Dermis blood vessel endothelial cell (primary cell): ENCODE data around the gene CYB5R4. TPM values are rescaled to one million over a fixed set of nuclear protein-coding genes. Genes with fewer than 3 reads are reported as not detected.
"Not testable (repeated sequence)": the region's sequence is repeated elsewhere in the genome, so short reads cannot be mapped to it uniquely, and the experiment has no call there.

Experiments used
- DNase-seq: peaks from one replicate; pipeline ENCODE4 v3.0.0; 2010
- total RNA-seq: library from RNA; depleted of rRNA; stranded (reverse); fragments of >200 nt; gene quantifications from 2 replicates; pipeline ENCODE4 v1.2.3, GENCODE V29; 2014

CYB5R4 gene
- total RNA-seq, 1 donor from 2014 or later: 2.9 TPM

DNA sequence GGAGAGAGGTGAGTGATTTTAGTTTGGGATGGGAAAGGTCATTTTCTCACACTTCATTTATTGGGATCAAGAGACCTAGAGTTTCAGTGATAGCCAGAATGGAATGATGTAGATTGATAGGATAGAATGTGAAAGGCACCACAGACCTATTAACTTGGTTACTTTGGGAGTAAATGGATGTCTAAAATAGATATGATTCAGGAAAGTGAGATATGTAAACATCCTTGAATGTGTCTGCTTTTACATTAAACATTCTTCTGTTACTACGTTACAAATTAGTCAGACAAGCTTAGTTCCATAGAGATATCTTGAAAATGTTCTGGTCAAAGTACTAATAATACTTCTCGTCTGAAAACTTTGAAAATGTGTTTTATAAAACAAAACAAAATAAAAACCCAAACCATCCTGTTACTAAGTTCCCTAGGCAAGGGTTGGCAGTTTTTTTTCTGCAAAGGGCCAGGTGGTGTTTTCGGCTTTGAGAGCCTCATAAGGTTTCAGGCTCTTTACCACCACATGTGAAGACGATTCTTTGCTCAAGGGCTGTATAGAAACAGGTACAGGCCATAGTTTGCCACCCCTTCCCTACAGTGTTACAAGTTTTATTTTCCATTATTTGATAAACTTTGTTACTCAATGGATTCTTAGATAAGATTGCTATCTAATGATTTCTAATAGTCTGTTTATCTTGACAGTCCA is 3.4 kb downstream of the CYB5R4 start:
- no peak for DNase-seq

DNA sequence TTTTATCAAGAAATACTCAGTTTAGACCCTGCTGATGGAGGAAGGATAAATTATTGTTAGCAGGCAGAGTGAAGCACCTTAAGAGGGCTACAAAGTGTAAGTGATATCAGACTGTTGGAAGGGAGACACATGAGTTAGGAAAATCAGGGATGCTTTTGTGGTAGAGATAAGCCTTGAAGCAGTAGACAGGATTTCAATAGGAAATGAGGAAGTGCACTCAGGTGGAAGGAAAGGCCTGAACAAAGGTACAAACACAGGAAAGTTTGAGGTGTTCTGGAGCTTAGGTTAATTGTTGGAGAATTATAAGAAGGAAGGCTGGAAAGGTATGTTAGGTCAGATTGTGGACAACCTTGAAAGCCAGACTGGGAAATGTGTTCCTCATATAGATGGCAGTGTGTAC is 7.6 kb downstream of the CYB5R4 start:
- DNase-seq: no peak

DNA sequence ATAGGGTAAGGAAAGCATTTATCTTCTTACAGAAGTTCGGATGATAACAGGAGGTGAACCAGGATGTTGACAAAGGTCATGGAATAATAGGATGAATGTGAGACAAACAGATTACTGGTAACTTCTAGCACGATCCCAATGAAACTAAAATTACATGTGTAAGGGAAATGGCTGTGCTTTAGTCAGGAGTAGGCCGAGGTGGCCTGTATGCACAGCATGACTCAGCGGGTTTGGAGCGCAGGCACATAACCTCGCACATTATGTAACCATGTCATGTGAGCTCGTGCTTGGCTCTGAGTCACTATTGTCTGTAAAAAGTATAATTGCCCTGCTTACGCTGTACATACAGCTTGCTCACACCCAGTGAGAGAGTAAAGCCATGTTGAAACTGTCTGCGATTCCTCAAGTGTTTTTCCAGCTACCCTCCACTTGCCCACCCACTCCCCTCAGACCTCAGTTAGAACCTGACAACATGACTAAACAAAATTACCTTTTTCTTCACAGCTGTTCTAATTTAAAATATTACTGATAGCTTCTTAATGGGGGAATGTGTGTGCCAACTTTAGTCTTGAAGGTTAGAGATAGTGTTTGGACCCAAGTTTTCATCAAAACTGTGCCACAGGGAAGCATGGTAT is 8.2 kb downstream of the CYB5R4 start:
- peak; percentile 70 for DNase-seq

DNA sequence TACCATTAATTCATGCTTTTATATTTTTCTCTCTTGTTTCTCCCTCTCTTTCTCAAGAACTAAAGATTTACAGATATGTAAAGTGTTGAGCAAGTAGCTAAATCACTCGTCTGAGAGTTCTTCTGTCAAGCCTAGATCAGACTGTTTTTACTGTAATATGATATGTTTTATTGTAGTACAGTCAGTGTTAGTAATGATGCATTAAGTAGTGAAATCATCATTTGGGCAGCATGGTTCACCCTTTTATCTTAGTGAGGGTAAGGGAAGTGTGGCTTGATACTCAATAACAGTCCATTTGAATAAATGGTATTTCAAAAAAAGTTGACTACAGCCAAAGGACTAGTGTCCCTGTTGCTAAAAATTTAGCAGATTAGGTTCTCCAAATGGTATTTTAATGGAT is 9.2 kb downstream of the CYB5R4 start:
- no peak for DNase-seq

DNA sequence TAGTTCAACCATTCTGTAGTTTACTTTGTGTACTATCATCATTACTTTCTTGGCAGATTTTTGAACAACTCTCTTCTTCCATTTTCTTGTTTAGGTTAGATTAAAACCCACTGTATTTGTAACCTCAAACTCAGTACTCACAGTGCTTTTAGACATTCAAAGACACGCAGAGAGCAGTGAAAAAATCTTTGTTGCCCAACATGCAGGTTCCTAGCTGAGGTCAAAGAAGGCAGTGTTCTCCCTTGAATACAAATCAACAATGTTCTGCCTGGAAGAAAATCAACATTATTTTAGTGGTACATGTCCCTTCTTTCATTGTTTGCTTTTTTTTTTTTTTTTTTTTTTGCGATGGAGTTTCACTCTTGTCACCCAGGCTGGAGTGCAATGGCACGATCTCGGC is 11.2 kb downstream of the CYB5R4 start:
- no peak for DNase-seq

DNA sequence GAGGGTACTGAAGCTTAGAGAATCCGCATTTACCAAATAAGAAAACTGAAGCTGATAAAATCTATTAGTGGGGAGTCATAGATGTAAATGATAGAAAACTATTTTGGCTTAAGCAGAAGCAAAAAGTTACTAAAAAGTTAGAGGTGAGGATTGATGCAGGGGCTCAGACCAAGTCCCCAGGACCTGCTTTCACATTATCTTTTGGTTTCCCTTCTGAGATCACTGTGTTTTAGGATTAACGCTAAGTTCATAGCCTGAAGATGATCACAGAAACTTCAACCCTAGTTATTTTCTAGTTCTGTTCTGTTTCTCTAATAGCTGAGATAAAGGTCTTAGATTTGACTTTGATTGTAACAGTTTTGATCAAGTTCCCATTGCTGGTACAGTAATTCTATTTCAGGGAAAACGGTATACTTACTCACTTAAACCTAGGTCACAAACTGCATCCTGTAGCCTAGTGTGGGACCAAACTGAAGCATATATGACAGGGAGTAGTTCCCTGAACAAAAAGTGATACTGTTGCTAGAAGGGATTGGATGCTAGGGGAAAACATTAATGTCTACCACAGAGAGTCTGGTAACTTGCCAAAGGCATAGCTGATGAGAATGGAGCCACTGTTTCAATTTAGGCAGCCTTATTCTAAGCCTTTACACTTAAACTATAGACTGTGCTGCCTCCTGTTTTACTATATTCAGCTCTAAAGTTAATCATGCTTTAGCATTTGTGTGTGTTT is 13.1 kb downstream of the CYB5R4 start:
- no peak for DNase-seq

DNA sequence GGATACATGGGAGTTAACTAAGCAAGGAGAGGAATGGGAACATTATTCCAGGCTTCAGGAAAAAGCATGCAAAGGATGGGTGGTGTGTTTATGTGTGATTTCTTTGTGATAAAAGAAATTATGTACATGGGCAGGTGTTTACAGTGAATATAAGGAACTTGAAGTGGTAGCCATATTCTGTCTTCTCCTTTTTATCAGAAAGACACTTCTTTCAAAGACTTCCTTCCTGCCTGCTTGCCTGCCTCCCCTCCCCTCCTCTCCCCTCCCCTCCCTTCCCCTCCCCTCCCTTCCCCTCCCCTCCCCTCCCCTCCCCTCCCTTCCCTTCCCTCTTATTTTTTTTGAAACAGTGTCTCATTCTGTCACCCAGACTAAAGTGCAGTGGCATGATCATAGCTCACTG is 14.4 kb downstream of the CYB5R4 start:
- no peak for DNase-seq

DNA sequence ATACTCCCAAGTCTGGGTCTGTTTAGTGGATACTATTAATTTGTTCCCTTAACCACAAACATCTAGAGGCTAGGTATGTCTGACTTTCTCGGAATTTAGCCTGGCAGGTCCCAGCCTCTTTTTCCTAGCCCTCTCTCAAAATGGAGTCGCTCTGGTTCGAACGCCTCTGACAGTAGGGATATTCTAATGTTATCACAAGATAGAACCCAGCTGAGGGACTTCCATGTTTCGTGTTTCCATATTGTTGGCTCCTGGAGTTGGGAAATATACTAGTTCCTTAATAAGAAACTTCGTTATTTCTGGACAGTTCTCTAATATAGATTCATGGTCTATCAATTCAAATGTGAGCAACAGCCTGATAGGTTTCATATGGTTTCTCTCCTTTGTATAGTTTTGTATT is 16.4 kb downstream of the CYB5R4 start:
- no peak for DNase-seq

DNA sequence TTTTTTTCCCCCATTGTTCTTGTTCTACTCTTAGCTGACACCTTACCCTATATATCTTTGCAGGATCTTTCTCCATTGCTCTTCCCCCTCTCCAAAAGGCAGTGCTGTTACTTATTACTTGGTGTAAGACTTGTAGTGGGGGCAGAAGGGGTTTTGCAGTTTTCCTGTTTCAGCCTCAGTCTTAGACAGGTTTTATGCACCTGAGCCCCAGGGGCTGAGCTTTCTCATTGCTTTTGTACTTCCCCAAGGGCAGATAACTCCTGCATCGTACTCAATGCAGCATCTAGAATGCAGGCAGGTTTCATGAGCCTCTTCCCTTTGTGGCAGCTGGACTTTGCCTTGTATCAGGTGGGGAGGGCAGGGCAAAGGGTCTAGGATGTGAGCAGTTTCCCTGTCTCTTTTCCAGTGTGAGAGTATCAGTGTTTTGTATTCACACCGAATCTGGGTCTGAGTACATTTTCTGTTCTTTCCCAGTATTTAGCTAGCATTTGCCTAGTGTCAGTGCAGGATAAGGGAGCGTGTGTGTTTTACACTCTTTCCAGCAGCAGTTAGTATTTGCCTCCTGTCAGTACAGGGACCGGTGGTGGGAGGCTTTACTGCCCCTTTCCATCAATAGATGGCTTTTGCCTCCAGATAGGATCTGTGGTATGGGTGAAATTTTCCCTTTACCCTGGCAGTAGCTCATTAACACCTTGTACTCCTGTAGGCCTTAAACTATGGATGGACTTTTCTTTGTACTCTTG is 19.6 kb downstream of the CYB5R4 start:
- no peak for DNase-seq

DNA sequence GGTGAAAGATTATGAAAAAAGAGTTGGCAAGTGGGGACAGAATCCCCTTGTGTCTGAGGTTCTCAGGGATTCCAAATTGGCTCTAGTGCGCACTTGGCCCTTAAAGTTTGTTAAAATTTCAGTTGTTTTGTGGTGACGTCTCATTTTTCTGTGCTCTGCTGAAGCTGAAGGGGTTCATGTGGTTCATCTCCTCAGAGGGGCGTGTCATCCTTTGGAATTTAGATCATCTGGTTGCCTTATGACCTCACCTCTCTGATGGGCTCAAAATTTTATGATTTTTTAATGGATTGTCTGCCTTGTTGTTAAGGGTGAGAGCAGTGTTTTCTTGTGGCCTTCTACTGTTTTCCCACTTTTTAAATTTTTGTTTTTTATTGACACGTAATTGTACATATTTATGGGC is 20.3 kb downstream of the CYB5R4 start:
- no peak for DNase-seq

DNA sequence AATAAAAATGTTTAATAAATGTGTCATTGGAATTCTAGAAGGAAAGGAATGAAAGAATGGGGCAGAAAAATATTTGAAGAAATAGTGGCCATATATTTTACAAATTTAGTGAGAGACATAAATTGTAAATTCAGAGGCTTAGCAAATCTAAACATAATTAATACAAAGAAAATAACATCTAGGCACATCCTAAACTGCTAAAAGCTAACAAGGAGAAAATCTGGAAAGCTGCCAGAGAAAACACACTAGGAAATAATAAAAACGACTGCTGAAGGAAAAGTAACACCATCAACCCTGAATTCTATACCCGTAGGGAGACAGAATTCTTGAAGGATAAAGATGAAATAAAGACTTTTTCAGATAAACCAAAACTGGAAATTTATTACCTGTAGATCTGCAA is 23.8 kb downstream of the CYB5R4 start:
- DNase-seq: peak; percentile 43

DNA sequence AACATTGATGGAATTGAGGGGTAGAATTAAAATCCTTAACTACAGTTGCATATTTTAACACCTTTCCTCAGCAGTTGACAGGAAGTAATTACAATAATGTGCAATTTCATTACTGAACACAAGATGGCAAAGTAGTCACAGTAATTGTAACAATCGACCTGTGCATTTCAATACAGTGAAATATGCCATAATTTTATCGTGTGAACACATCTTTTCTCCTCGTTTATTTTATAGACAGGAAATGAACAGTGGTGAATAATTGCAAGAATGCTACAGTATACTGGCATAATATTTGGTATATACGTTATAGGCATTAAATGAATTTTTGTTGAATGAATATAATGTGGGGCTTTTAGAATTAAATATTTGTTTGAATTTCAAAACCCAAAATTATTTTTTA is 25.0 kb downstream of the CYB5R4 start:
- peak; percentile 73 for DNase-seq

DNA sequence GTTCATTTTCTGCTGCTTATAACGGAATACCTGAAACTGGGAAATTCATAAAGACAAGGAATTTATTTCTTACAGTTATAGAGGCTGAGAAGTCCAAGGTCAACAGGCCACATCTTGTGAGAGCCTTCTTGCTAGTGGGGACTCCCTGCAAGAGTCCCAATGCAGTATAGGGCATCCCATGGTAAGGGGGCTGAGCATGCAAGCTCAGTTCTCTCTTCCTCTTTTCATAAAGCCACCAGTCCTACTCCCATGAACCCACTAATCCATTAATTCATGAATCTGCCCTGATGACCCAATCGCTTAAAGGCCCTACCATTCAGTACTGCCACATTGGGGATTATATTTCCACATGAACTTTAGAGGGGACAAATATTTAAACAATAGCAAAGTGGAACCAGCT is 26.5 kb downstream of the CYB5R4 start:
- no peak for DNase-seq

DNA sequence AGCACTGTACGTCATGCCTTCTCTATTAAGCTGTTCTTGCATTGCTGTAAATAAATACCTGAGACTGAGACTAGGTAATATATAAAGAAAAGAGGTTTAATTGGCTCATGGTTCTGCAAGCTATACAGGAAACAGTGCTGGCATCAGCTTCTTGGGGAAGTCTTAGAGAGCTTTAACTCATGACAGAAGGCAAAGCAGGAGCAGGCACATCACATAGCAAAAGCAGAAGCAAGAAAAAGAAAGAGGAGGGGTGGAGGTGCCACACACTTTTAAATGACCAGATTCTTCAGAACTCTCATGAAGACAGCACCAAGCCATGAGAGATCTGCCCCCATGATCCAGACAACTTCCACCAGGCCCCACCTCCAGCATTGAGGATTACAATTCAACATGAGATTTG is 30.1 kb downstream of the CYB5R4 start:
- no peak for DNase-seq

DNA sequence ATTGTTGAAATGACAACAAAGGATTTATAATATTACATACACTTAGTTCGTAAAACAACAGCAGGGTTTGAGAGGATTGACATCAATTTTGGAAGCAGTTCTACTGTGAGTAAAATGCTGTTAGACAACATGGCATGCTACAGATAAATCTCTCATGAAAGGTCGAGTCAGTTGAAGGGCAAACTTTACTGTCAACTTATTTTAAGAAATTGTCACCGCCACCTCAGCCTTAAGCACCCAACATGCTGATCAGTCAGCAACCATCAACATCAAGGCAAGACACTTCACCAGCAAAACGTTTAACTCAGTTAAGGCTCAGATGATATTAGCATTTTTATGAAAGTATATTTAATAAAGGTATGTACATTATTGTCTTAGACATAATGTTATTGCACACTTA is 31.0 kb downstream of the CYB5R4 start:
- DNase-seq: no peak

DNA sequence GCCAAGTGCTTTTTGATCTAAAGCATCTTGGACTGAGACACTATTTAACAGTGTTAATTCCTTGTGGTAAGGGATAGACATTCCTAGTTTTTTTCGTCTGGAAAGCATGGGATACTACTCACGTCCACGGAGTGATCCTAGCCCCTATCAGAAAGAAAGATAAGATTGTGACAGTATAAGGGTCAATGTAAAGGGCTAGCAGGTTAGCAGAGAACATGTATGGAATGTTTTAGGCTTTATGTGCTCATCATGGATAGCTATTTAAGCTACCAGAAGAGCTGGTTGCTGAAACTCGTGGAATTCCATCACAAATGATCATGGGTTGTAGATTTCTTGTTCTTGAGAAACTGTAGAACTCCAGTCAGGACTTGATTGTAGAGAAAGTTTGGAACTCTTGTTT is 32.1 kb downstream of the CYB5R4 start:
- DNase-seq: no peak

DNA sequence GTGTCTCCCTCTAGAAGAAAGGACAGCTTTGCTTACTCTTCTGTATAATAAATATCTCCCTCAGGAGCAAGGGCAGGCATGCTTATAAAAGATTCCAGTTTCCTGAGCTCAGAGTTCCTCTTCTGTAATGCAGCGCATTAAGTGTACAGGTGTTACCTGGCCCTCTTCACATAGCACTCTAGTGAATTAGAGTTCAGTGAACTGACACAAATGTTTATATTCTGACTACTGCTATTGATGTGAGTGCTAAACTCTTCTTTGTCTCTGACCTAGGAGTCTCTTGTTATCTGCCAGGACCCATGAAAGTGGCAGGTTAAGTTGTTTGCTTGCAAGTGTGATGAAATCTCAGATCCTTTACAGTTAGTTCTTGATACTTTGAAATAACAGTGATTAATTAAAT is 33.5 kb downstream of the CYB5R4 start:
- no peak for DNase-seq

DNA sequence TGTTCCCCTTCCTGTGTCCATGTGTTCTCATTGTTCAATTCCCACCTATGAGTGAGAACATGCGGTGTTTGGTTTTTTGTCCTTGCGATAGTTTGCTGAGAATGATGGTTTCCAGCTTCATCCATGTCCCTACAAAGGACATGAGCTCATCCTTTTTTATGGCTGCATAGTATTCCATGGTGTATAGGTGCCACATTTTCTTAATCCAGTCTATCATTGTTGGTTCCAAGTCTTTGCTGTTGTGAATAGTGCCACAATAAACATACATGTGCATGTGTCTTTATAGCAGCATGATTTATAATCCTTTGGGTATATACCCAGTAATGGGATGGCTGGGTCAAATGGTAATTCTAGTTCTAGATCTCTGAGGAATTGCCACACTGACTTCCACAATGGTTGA is 37.6 kb downstream of the CYB5R4 start:
- DNase-seq: not testable (repeated sequence)

DNA sequence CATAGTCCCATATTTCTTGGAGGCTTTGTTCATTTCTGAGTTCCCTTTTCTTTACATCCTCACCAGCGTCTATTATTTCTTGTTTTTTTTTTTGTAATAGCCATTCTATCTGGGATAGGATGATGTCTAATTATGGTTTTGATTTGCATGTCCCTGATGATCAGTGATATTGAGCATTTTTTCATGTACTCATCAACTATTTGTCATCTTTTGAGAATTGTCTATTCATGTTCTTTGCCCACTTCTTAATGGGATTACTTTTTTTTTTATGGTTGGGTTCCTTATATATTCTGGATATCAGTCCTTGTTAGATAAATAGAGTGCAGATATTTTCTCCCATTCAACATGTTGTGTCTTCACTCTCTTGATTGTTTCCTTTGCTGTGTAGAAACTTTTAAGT is 42.1 kb downstream of the CYB5R4 start:
- DNase-seq: no peak

DNA sequence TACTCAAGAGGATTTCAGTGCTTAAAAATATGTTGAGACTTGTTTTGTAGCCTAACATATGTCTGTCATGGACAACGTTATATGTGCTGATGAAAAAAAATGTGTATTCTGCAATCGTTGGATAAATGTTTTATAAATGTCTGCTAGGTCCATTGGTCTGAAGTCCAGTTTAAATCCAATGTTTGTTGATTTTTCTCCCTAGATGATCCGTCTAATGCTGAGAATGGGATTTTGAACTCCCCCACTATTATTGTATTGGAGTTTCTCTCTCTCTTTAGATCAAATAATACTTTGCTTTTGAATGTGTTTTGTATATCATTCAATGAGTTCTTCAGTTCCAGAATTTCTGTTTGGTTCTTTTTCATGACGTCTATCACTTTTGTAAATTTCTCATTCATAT is 44.9 kb downstream of the CYB5R4 start:
- DNase-seq: no peak

DNA sequence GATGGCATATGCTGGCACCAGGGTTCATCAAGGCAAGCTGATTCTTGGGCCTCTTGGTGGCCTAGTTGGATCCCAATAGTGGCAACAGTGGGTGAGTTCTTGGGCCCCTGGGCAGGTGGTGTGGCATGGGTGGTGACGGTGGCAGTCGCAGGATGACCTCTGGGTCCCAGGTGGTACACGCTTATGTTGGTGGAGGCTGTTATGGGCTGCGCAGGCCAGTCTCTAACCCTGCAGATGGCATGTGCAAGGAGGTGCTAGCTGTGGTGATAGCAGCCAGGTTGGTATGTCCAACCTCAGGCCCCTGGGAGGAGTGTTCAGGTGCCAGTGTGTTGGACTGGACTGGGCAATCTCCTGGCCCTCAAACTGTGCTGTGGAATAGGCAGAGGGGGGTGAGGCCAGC is 46.2 kb downstream of the CYB5R4 start:
- no peak for DNase-seq

DNA sequence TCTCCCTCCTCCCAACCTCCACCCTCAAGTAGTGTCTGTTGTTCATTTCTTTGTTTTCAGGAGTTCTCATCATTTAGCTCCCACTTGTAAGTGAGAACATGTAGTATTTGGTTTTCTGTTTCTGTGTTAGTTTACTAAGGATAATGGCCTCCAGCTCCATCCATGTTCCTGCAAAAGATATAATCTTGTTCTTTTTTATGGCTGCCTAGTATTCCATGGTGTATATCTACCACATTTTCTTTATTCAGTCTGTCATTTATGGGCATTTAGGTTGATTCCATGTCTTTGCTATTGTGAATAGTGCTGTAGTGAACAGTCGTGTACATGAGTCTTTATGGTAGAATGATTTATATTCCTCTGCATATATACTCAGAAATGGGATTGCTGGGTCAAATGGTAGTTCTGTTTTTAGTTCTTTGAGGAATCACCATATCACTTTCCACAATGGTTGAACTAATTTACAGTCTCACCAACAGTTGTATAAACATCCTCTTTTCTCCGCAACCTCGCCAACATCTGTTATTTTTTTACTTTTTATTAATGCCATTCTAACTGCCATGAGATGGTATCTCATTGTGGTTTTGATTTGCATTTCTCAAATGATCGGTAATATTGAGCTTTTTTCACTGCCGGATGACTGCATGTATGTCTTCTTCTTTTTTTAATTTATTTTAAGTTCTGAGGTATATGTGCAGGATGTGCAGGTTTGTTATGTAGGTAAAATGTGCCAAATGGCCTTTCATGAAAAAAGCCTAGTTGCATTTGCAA is 48.3 kb downstream of the CYB5R4 start:
- DNase-seq: not testable (repeated sequence)

DNA sequence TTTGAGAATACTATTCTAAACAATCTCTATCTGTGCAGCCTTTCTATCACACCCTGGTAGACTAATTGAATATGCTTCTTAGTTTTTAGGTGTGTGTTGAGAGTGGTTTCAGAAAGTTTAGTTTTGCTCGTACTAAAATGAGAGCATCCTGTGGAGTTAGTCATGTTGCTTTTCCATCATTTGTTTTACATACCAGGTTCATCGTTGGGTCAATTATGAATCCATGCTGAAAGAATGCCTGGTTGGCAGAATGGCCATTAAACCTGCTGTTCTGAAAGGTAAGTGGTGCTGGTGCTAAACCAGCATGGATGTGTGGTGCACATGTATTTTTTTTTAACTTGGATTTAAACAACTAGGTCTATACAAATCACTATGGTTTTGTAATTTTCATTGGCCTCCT is 49.3 kb downstream of the CYB5R4 start:
- peak; percentile 3 for DNase-seq
